Natural killer cell treated with Interleukin-12 subunit alpha and Interleukin-12 subunit beta and Interleukin-15 and Interleukin-18, amount 100 ng/mL, for 72 hours (primary cell): ENCODE measurements around the gene NUDT16. TPM values are rescaled to one million over a fixed set of nuclear protein-coding genes. Genes with fewer than 3 reads are reported as not detected.

ENCODE experiments used
- total RNA-seq, 2 donors: library from RNA; stranded (reverse); gene quantifications; one replicate each; pipeline ENCODE4 v1.2.3, GENCODE V29; 2022

Gene NUDT16
- total RNA-seq, 2 donors from 2014 or later, result 10.1 to 10.9 TPM

Other genes with a start within 250 kb of the NUDT16 start
- 100 to 1,000 TPM; 106 to 133 TPM for gene MRPL3, start 121.2 kb downstream of the NUDT16 start, total RNA-seq